ENCODE data around the gene MPEG1. TPM values are rescaled to one million over a fixed set of nuclear protein-coding genes. Genes with fewer than 3 reads are reported as not detected.

MPEG1 gene
- total and polyA plus RNA-seq, 3 experiments from 2014 or later: 1.2 to 1.5 TPM; not detected in 1

DNA sequence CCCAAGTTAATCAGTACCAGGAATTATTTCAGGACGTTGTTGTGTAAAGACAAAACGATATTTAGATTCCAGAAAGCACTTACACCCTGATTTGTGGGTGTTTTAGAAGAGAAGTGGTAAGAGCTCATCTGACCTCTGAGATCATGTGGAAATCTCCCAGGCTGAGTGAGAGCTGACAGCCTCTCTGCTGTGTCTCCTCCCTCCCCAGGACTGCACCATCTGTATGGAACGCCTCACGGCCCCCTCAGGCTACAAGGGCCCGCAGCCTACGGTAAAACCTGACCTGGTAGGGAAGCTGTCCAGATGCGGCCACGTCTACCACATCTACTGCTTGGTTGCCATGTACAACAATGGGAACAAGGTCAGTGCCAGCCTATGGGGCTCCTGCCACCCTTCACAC is 20.8 kb downstream of the MPEG1 start:
- peaks cover 4 to 7% of the 10 kb centered on the region in 2 donors for H3K27me3 Mint-ChIP-seq
- Histone ChIP-seq H3K27me3 (ENCODE audit: insufficient read depth, low read length, poor library complexity, severe bottlenecking) (no peaks in the 10 kb centered on the region), H3K4me3 (ENCODE audit: low read length) (no peak overlapping the region), H3K27ac (ENCODE audit: low read depth, low read length) (no peak overlapping the region), H3K9me3 (ENCODE audit: low read length) (no peaks in the 10 kb centered on the region), H3K4me1 (ENCODE audit: insufficient read depth, low read length) (no peaks in the 10 kb centered on the region), H3K36me3 (ENCODE audit: insufficient read depth, low read length) (no peaks in the 10 kb centered on the region)
- no peaks in the 10 kb centered on the region for H3K4me1 Mint-ChIP-seq
- H3K4me3 Mint-ChIP-seq: no peak overlapping the region
- CTCF ChIA-PET: interaction anchor here (1.0 to 2.3 kb wide), 4 partner anchors 10 to 56 kb away, joined by 3 to 7 read pairs (median 4); partner anchors contain the start of gene DTX4
- no peak overlapping the region for H3K27ac Mint-ChIP-seq
- H3K36me3 Mint-ChIP-seq: peaks cover 3 to 6% (median 4%) of the 10 kb centered on the region in 3 donors
- POLR2A ChIA-PET: no interaction called here
- DNase-seq: no peak
- no peaks in the 10 kb centered on the region for H3K9me3 Mint-ChIP-seq

DNA sequence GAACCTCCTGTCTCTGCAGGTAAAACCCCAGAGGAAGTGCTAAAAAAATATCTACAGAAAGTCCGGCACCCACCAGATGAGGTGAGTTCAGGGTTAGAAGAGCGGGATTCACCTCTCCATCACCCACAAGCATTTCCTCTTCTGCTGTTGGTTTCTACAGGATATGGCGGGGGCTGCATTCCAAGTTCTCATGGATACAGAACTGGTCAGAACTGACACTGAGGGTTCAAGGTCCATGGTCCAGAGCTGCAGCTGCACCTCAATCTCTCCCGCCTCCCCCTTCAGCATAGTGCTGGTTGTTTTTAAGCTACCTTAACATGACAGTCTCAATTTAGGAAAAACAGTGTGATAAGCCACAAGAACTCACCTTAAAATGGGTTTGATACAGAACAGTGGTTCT is 21.6 kb downstream of the MPEG1 start:
- H3K4me1 Mint-ChIP-seq: no peaks in the 10 kb centered on the region
- POLR2A ChIA-PET: no interaction called here
- no peak overlapping the region for H3K4me3 Mint-ChIP-seq
- Histone ChIP-seq H3K27me3 (ENCODE audit: insufficient read depth, low read length, poor library complexity, severe bottlenecking) (no peaks in the 10 kb centered on the region), H3K36me3 (ENCODE audit: insufficient read depth, low read length) (no peaks in the 10 kb centered on the region), H3K27ac (ENCODE audit: low read depth, low read length) (no peak overlapping the region), H3K9me3 (ENCODE audit: low read length) (no peaks in the 10 kb centered on the region), H3K4me1 (ENCODE audit: insufficient read depth, low read length) (no peaks in the 10 kb centered on the region), H3K4me3 (ENCODE audit: low read length) (no peak overlapping the region)
- peaks cover 3 to 6% (median 4%) of the 10 kb centered on the region in 3 donors for H3K36me3 Mint-ChIP-seq
- peaks cover 4 to 9% of the 10 kb centered on the region in 2 donors for H3K27me3 Mint-ChIP-seq
- no peaks in the 10 kb centered on the region for H3K9me3 Mint-ChIP-seq
- no peak for DNase-seq
- H3K27ac Mint-ChIP-seq: peak overlapping the region in 1 of 8 donors; percentile 28
- CTCF ChIA-PET: interaction anchor here (1.5 to 2.3 kb wide), 2 partner anchors 9 to 19 kb away, joined by 3 to 7 read pairs; partner anchors contain the start of gene DTX4

DNA sequence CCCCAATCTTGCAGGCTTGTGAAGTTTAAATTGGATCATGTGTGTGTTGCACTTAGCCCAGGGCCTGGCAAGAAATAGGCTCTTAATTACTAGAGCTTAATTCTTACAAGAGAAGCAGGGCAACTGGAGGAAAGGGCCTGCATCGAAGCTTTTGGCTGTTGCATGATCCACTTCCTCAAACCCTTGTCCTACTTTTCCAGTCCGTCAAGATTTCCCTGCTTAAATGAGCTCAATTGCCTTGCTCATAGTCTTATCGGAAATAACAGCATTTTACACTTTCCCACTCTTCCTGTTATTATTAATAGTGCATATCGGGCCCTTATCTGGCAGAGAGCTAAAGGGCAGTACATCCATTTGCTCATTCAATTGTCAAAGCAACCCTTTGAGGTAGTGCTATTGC is 22.7 kb downstream of the MPEG1 start:
- H3K36me3 ChIP-seq (ENCODE audit: insufficient read depth, low read length): no peaks in the 10 kb centered on the region
- CTCF ChIA-PET: interaction anchor here (0.8 kb wide), 1 partner anchor 19 kb away, joined by 4 read pairs; the partner anchor contains the start of gene DTX4
- no peak overlapping the region for H3K4me3 ChIP-seq (ENCODE audit: low read length)
- H3K9me3 ChIP-seq (ENCODE audit: low read length): no peaks in the 10 kb centered on the region
- DNase-seq: no peak
- POLR2A ChIA-PET: no interaction called here
- H3K27me3 Mint-ChIP-seq: peaks cover 4 to 9% of the 10 kb centered on the region in 2 donors
- no peaks in the 10 kb centered on the region for H3K4me1 ChIP-seq (ENCODE audit: insufficient read depth, low read length)
- no peak overlapping the region for H3K27ac ChIP-seq (ENCODE audit: low read depth, low read length)
- no peaks in the 10 kb centered on the region for H3K27me3 ChIP-seq (ENCODE audit: insufficient read depth, low read length, poor library complexity, severe bottlenecking)
- no peak overlapping the region for H3K4me3 Mint-ChIP-seq
- no peaks in the 10 kb centered on the region for H3K9me3 Mint-ChIP-seq
- no peaks in the 10 kb centered on the region for H3K4me1 Mint-ChIP-seq
- H3K27ac Mint-ChIP-seq: no peak overlapping the region
- peaks cover 0 to 4% (median 1%) of the 10 kb centered on the region in 3 donors for H3K36me3 Mint-ChIP-seq

DNA sequence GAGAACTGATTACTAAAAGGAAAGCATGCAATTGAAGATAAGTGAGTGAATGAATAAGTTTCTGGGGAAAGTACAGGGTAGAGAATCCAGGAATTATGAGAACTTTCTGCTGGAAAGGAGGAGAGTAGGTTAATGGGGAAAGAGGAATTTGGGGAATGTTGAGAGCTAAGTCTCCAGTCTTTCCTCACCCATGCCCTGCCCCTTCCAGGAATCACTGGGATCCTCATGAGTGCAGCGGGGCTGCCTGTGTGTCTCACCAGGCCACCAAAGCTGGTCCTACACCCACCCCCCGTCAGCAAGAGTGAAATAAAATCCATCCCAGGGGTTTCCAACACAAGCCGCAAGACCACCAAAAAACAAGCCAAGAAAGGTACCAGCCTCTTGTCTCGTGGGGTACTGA is 23.8 kb downstream of the MPEG1 start:
- CTCF ChIA-PET: no interaction called here
- H3K9me3 ChIP-seq (ENCODE audit: low read length): no peaks in the 10 kb centered on the region
- no peaks in the 10 kb centered on the region for H3K4me1 Mint-ChIP-seq

DNA sequence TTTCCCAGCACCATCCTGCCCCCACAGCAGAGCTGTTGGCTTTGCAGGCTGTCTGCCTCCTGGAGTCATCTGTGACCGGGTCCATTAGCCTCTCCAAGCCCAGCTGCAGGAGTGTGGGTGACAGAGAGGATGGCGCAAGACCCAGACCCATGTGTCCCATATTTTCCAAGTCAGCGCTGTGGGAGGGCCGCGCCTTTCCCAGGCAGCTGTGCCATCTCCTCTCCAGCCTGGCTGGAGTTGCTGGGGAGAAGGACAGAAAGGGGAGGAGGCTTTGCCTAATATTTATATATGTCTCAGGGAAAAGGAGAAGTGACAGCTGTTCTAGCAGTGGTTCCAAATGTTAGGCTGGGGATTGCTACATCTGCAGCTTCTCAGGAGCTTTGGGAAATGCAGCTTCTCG is 25.1 kb downstream of the MPEG1 start:
- Mint-ChIP-seq H3K36me3 (peaks cover 0 to 4% (median 1%) of the 10 kb centered on the region in 3 donors), H3K27ac (no peak overlapping the region), H3K9me3 (no peaks in the 10 kb centered on the region), H3K4me1 (no peaks in the 10 kb centered on the region), H3K4me3 (no peak overlapping the region), H3K27me3 (peaks cover 4 to 13% of the 10 kb centered on the region in 2 donors)
- H3K36me3 ChIP-seq (ENCODE audit: insufficient read depth, low read length): no peaks in the 10 kb centered on the region
- H3K4me1 ChIP-seq (ENCODE audit: insufficient read depth, low read length): no peaks in the 10 kb centered on the region
- H3K27me3 ChIP-seq (ENCODE audit: insufficient read depth, low read length, poor library complexity, severe bottlenecking): no peaks in the 10 kb centered on the region
- H3K27ac ChIP-seq (ENCODE audit: low read depth, low read length): no peak overlapping the region
- DNase-seq: no peak
- CTCF ChIA-PET: interaction anchor here (1.0 to 6.7 kb wide), 3 partner anchors 14 to 21 kb away, joined by 3 to 92 read pairs (median 11); partner anchors contain the start of gene DTX4
- POLR2A ChIA-PET: no interaction called here
- no peak overlapping the region for H3K4me3 ChIP-seq (ENCODE audit: low read length)
- no peaks in the 10 kb centered on the region for H3K9me3 ChIP-seq (ENCODE audit: low read length)

More for the DNA sequence above, 23.8 kb downstream of the MPEG1 start:
- Mint-ChIP-seq H3K36me3 (peaks cover 0 to 4% (median 1%) of the 10 kb centered on the region in 3 donors), H3K27ac (no peak overlapping the region), H3K4me3 (no peak overlapping the region), H3K9me3 (no peaks in the 10 kb centered on the region), H3K27me3 (peaks cover 4 to 9% of the 10 kb centered on the region in 2 donors)
- Histone ChIP-seq H3K4me1 (ENCODE audit: insufficient read depth, low read length) (no peaks in the 10 kb centered on the region), H3K36me3 (ENCODE audit: insufficient read depth, low read length) (no peaks in the 10 kb centered on the region), H3K27ac (ENCODE audit: low read depth, low read length) (no peak overlapping the region), H3K4me3 (ENCODE audit: low read length) (no peak overlapping the region), H3K27me3 (ENCODE audit: insufficient read depth, low read length, poor library complexity, severe bottlenecking) (no peaks in the 10 kb centered on the region)
- DNase-seq: no peak
- POLR2A ChIA-PET: no interaction called here

DNA sequence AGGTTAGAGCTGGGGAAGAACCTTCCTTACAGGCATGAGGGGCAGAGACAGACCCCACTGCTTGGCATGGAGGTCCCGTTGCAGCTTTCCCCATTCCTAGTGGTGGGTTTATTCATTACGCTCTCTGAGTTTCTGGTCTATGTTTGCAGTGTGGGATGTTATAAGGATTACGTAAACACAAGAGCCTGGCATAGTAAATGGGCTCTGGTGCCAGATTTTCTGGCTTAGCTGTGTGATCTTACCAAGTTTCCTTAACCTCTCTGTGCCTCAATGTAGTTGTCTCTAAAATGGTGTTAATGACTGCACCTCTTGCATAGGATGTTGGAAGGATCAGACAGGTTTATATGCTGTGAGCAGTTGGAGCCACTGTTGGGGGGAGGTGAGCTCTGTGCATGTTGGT is 25.7 kb downstream of the MPEG1 start:
- no peaks in the 10 kb centered on the region for H3K4me1 ChIP-seq (ENCODE audit: insufficient read depth, low read length)
- Mint-ChIP-seq H3K36me3 (peaks cover 0 to 2% (median 1%) of the 10 kb centered on the region in 3 donors), H3K27ac (no peak overlapping the region), H3K4me3 (no peak overlapping the region), H3K27me3 (peaks cover 4 to 13% of the 10 kb centered on the region in 2 donors), H3K4me1 (no peaks in the 10 kb centered on the region), H3K9me3 (no peaks in the 10 kb centered on the region)
- H3K4me3 ChIP-seq (ENCODE audit: low read length): no peak overlapping the region
- no peaks in the 10 kb centered on the region for H3K9me3 ChIP-seq (ENCODE audit: low read length)
- no peak overlapping the region for H3K27ac ChIP-seq (ENCODE audit: low read depth, low read length)
- ChIA-PET CTCF (interaction anchor here (0.9 to 6.7 kb wide), 4 partner anchors 15 to 24 kb away, joined by 3 to 92 read pairs (median 12); partner anchors contain the start of gene DTX4), POLR2A (no interaction called here)
- no peak for DNase-seq
- no peaks in the 10 kb centered on the region for H3K36me3 ChIP-seq (ENCODE audit: insufficient read depth, low read length)
- H3K27me3 ChIP-seq (ENCODE audit: insufficient read depth, low read length, poor library complexity, severe bottlenecking): no peaks in the 10 kb centered on the region

DNA sequence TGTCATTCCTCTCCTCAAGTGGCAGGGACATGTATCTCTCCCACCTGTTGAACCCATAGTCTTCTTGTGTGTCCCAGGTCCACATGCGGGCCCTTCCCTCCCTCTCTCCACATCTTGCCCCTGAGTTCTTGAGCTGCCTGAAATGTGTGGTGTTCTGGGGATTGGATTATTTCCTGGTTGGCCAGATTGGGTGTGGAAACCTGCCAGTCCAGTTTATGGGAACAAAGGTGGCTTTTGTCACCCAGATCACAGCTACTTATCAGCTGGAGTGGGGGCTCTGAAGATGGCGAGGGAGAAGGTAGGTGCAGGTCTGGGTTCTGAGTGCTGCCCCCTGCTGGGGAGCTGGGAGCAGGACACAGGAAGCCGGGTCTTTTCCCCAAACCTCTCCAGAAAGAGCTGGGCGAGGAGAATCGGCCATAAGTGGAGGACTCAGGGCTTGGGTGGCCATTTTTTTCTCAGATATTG is 26.6 kb downstream of the MPEG1 start:
- ChIA-PET POLR2A (interaction anchor here (1.0 kb wide), 1 partner anchor 15 kb away, joined by 3 read pairs; the partner anchor contains the start of gene DTX4), CTCF (interaction anchor here (0.7 to 6.7 kb wide), 12 partner anchors 12 to 108 kb away, joined by 3 to 92 read pairs (median 4); partner anchors contain the start of gene DTX4)
- Mint-ChIP-seq H3K4me1 (no peaks in the 10 kb centered on the region), H3K36me3 (peaks cover 0 to 3% (median 1%) of the 10 kb centered on the region in 3 donors), H3K27me3 (peaks cover 4 to 13% of the 10 kb centered on the region in 2 donors), H3K9me3 (no peaks in the 10 kb centered on the region), H3K4me3 (no peak overlapping the region), H3K27ac (peak overlapping the region in 2 of 8 donors; percentile 3 to 42)
- no peak overlapping the region for H3K4me3 ChIP-seq (ENCODE audit: low read length)
- H3K36me3 ChIP-seq (ENCODE audit: insufficient read depth, low read length): no peaks in the 10 kb centered on the region
- no peaks in the 10 kb centered on the region for H3K27me3 ChIP-seq (ENCODE audit: insufficient read depth, low read length, poor library complexity, severe bottlenecking)
- peak; percentile 35 to 64 (median 42) for DNase-seq
- no peaks in the 10 kb centered on the region for H3K9me3 ChIP-seq (ENCODE audit: low read length)
- no peaks in the 10 kb centered on the region for H3K4me1 ChIP-seq (ENCODE audit: insufficient read depth, low read length)
- no peak overlapping the region for H3K27ac ChIP-seq (ENCODE audit: low read depth, low read length)

DNA sequence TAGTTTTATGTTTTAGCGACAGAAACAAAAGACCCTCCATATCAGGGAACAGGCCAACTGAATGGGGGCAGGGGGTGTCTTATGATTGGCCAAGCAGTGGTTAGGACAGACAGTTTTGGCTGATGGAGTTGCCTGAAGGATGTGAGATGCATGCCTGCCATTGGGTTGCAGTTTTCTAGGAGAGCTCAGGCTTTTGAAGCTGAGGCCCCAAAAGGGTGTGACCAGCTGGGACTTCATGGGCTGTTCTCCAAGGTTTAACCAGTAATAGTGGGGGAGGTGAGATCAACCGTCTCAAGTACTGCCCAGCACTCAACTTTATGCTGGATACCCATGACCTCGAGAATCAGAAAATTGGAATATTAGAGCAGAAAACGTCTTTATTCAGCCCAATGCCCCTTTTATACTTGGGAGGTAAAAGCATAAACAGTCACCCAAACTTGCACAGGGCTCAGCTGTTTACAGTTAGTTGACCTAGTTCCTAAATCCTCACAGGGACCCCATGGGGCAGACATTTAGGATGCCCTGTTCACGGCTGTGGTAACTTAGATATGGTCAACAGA is 27.3 kb downstream of the MPEG1 start:
- no peaks in the 10 kb centered on the region for H3K4me1 Mint-ChIP-seq
- POLR2A ChIA-PET: no interaction called here
- H3K36me3 Mint-ChIP-seq: peaks cover 0 to 3% (median 1%) of the 10 kb centered on the region in 3 donors
- H3K27me3 ChIP-seq (ENCODE audit: insufficient read depth, low read length, poor library complexity, severe bottlenecking): no peaks in the 10 kb centered on the region
- peaks cover 4 to 13% of the 10 kb centered on the region in 2 donors for H3K27me3 Mint-ChIP-seq
- no peaks in the 10 kb centered on the region for H3K36me3 ChIP-seq (ENCODE audit: insufficient read depth, low read length)
- no peak overlapping the region for H3K4me3 Mint-ChIP-seq
- no peaks in the 10 kb centered on the region for H3K4me1 ChIP-seq (ENCODE audit: insufficient read depth, low read length)
- H3K27ac Mint-ChIP-seq: no peak overlapping the region
- H3K4me3 ChIP-seq (ENCODE audit: low read length): no peak overlapping the region
- CTCF ChIA-PET: interaction anchor here (1.0 to 6.7 kb wide), 9 partner anchors 13 to 109 kb away, joined by 3 to 92 read pairs (median 5); partner anchors contain the start of gene DTX4
- H3K9me3 Mint-ChIP-seq: no peaks in the 10 kb centered on the region
- H3K9me3 ChIP-seq (ENCODE audit: low read length): no peaks in the 10 kb centered on the region
- H3K27ac ChIP-seq (ENCODE audit: low read depth, low read length): no peak overlapping the region
- no peak for DNase-seq

Measured in CD8-positive, alpha-beta memory T cell (primary cell).